ENCODE results near the gene BAAT.

DNA sequence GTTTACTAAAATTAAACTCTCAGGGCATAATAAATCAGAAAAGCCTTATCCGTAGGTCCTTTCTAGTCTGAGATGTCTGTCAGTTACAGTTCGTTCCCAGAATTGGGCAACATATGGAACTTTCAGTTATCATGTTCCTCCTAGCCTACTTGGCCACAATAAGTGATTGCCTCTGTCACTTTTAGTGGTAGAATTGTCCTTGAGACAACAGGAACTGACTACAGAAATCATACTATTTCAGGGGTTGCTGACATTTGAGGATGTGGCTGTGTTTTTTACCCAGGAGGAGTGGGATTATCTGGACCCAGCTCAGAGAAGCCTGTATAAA lies 14.8 kb upstream of the BAAT start:
- TF ChIP-seq POLR2A (IDR thresholded peaks at IDR 0.05) (no peak), CTCF (IDR thresholded peaks at IDR 0.05) (no peak)

Data from ovary (tissue), 3 donors.